ENCODE results near the gene BMP6. TPM values are rescaled to one million over a fixed set of nuclear protein-coding genes. Genes with fewer than 3 reads are reported as not detected.

Gene BMP6
- total and polyA plus RNA-seq, 2 of the 4 experiments (the other 2 are of a cell fraction): 0.18 to 0.19 TPM

GRCh38 chr6:7781240-7781639 is 55.3 kb downstream of the BMP6 start:
- Histone ChIP-seq H2AK5ac (ENCODE audit: low read depth, low read length) (no peak overlapping the region), H2BK20ac (ENCODE audit: low read depth, low read length) (no peak overlapping the region), H3K9me1 (ENCODE audit: insufficient read depth, low read length) (no peaks in the 10 kb centered on the region), H3K36me3 (ENCODE audit: control insufficient read depth, insufficient read depth, low read length) (no peaks in the 10 kb centered on the region), H2AK9ac (replicated peaks; ENCODE audit: low read depth, low read length, poor library complexity) (no peak overlapping the region), H3K4me3 (ENCODE audit: insufficient read depth, low read depth, low read length) (no peak overlapping the region), H3K4me1 (ENCODE audit: control insufficient read depth, insufficient read depth, low read length) (peaks cover 6% of the 10 kb centered on the region; the same call in 1 of the 2 replicates), H4K20me1 (ENCODE audit: insufficient read depth, low read length) (no peaks in the 10 kb centered on the region), H3K4me2 (ENCODE audit: low read depth, low read length) (no peak overlapping the region), H3K56ac (ENCODE audit: extremely low read depth, insufficient read depth, low read length) (no peak overlapping the region), H3K18ac (ENCODE audit: low read depth, low read length) (no peak overlapping the region), H3K27ac (ENCODE audit: insufficient read depth, low read length) (no peak overlapping the region), H2BK15ac (ENCODE audit: low read depth, low read length) (no peak overlapping the region), H4K5ac (ENCODE audit: low read depth, low read length) (no peak overlapping the region), H2BK5ac (ENCODE audit: low read depth, low read length, poor library complexity, severe bottlenecking) (no peak overlapping the region), H4K8ac (ENCODE audit: low read depth in 2 of 2, low read length in 2 of 2) (no peak overlapping the region), H4K91ac (ENCODE audit: insufficient read depth, low read depth, low read length) (no peak overlapping the region), H3K4ac (ENCODE audit: low read depth, low read length) (no peak overlapping the region), H2AFZ (replicated peaks; ENCODE audit: low read length, poor library complexity) (no peak overlapping the region), H3K79me1 (ENCODE audit: low read depth in 1 of 2, low read length in 2 of 2) (no peaks in the 10 kb centered on the region), H3K27me3 (ENCODE audit: control insufficient read depth, insufficient read depth, low read length) (peaks cover 10% of the 10 kb centered on the region), H2BK120ac (ENCODE audit: low read depth, low read length) (no peak overlapping the region), H3K9me3 (ENCODE audit: control insufficient read depth, insufficient read depth, low read length) (no peaks in the 10 kb centered on the region), H3K23ac (ENCODE audit: low read depth, low read length) (no peak overlapping the region), H3K9ac (ENCODE audit: low read depth, low read length) (no peak overlapping the region), H3K14ac (replicated peaks; ENCODE audit: low read depth, low read length) (no peak overlapping the region)
- intact Hi-C loops (cut with micrococcal nuclease): no loop called here
- in situ Hi-C loops (cut with MboI; ENCODE audit: low sequenced_read_pairs): no loop called here
- DNase-seq: no peak
- dilution Hi-C loops (cut with HindIII; ENCODE audit: low sequenced_read_pairs, unreplicated experiment): no loop called here
- ChIA-PET CTCF (no interaction called here), POLR2A (ENCODE audit: unreplicated experiment) (no interaction called here)
- BruUV-seq (replicated peaks): no TSS peak
- TF ChIP-seq CEBPB (IDR thresholded peaks at IDR 0.05; ENCODE audit: low read depth, low read length) (no peak), RAD21 (IDR thresholded peaks at IDR 0.05; ENCODE audit: low read length) (no peak), ELK1 (IDR thresholded peaks at IDR 0.05; ENCODE audit: borderline replicate concordance, low read depth, low read length) (no peak), NFE2L2 (IDR thresholded peaks at IDR 0.05; ENCODE audit: low read depth, low read length) (no peak), POLR2A (IDR thresholded peaks at IDR 0.05; ENCODE audit: low read depth, low read length) (no peak), FOS (IDR thresholded peaks at IDR 0.05; ENCODE audit: low read depth, low read length) (no peak), SMC3 (IDR thresholded peaks at IDR 0.05; ENCODE audit: low read depth, low read length) (no peak), MAFK (IDR thresholded peaks at IDR 0.05; ENCODE audit: low read depth, low read length) (no peak), RFX5 (IDR thresholded peaks at IDR 0.05; ENCODE audit: low read depth, low read length) (no peak), BHLHE40 (IDR thresholded peaks at IDR 0.05; ENCODE audit: low read depth, low read length) (no peak), MAZ (IDR thresholded peaks at IDR 0.05; ENCODE audit: borderline replicate concordance, low read depth, low read length) (no peak), CHD1 (IDR thresholded peaks at IDR 0.05; ENCODE audit: low read depth, low read length) (no peak)
- ATAC-seq (ENCODE audit: low read depth): no peak
- 86% methylated on average over 2 of the region's 6 CpGs; no CpG with 5 or more reads in 1 of the 2 experiments for WGBS, 2 experiments (ENCODE audit: extremely low coverage in 2 of 2, insufficient read length in 1 of 2)
